T-helper 1 cell (primary cell): ENCODE measurements around the gene DCUN1D4.
A peak's percentile ranks its signal among the peaks of the same experiment; 100 is the strongest.
"Not testable (repeated sequence)": the region's sequence is repeated elsewhere in the genome, so short reads cannot be mapped to it uniquely, and the experiment has no call there.

Source experiments
- DNase-seq, 5 donors: peaks; one replicate each; pipeline ENCODE4 v3.0.0-alpha.2; 2012 to 2020

Gene DCUN1D4

GRCh38 chr4:51855270-51855669, 12.3 kb downstream of the DCUN1D4 start:
- DNase-seq: no peak

DNA sequence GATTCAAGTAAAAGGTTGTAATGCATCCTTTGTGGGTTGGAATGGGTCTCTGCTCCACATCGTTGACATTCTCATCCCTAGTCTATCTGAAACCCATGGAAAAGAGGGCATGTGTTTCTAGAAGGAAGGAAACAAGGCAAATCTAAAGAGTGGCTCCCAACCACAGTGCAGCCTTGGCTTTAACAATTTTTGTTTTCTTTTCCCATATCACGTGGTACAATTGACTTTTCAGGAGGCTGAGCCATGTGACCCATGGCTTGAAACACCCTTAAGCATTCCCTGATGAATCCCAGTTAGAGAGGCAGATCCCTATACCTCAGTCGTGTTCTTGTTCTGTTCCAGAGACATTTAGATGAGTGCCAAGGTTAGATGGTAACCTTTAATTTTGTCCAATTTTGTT, 12.8 kb downstream of the DCUN1D4 start:
- DNase-seq: no peak

- DNase-seq: no peak
These were observed 15.8 kb downstream of the DCUN1D4 start for GRCh38 chr4:51858605-51859202.

- no peak for DNase-seq
These were observed 16.6 kb downstream of the DCUN1D4 start for GRCh38 chr4:51859476-51860031.

DNA sequence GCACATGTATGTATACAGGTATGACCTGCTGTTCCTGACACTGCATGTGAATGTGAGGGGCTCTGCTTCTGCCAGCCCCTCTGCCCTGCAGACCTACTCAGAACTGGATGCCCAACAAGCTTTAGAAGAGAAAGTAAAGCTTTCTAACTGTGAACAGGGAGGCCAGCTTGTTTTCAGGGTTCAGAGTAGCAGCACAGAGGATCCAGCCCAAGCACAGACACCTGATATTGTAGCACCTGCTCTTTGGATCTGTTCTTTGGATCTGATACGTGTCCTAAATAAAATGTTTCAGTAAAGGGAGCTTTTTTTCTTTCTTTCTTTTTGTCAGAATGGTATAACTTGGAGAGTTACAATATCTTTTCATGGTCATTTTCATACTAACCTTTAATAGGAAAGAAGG, 19.2 kb downstream of the DCUN1D4 start:
- no peak for DNase-seq

- DNase-seq: no peak
These were observed 19.8 kb downstream of the DCUN1D4 start for GRCh38 chr4:51862781-51863180.

DNA sequence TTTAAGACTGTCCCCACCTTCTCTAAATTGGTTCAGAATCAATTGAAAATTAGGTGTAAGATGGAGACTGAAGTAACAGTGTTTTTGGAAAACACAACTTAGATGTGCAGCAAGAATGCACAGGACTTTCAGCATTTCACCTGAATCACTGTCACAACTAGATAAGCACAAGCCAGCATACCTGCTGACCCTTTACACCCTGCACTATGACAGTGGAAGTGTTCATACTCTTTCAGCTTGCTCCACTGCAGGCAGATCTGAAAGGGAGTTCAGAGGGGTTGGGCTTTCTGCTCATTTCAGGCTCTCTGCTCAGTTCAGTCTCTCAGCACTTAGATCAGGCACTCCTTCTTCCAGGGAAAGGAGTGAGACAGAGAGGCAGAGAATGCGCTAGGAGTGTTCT, 22.8 kb downstream of the DCUN1D4 start:
- no peak for DNase-seq

- DNase-seq: no peak
These were observed 23.9 kb downstream of the DCUN1D4 start for GRCh38 chr4:51866835-51867234.

- DNase-seq: no peak
These were observed 24.9 kb downstream of the DCUN1D4 start for GRCh38 chr4:51867689-51868448.

DNA sequence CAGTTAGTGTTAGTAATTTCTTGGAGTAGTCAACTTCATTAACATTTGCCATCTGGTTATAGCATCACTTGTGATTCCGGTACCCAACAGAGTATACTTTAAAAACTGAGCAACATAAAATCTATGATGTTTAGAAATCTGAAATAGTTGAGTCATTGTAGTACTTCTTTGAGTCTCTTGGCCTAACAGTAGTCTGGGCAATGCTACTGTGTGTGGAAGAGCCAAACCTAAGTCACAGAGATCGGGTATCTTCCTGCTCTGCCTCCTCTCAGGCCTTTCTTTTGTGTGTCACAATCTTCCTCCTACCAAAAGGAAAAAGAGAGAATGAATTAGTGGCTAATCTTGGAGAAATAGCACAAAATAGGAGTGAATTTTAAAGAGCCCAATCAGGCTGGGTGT, 25.5 kb downstream of the DCUN1D4 start:
- DNase-seq: no peak

DNA sequence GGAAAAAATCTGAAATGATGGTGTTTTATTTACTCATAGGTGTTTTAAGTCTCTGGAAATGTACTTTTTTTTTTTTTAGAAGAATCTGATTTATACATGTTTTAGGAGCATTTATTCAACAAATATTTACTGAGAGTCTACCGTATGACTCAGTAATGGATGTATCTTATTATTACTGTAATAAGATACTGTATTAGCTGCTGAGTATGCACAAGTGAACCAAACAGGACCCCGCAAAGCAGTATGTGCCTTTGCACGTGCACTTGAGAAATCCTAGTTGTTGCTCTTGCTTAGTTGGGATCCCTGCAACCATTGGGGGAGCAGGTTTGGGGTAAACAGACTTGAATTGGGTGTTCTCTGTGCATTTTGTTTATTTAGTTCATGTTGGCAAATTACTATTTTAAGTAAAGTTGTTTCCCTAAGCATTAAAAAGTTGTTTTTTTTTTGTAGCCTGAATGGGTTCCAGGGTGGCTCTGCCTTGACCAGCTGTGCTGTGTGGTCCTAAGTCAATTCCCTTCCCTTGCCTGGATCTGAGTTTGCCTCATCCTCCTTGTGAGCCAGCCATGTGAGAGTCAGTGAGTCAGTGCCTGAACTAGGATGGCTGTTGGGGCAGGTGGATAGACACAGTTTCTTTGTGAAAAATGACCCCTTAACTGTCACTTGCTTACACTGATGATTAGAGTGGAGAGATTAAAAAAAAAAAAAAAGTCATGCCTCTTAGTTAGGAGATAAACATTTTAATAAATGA, 27.7 kb downstream of the DCUN1D4 start:
- DNase-seq: no peak

DNA sequence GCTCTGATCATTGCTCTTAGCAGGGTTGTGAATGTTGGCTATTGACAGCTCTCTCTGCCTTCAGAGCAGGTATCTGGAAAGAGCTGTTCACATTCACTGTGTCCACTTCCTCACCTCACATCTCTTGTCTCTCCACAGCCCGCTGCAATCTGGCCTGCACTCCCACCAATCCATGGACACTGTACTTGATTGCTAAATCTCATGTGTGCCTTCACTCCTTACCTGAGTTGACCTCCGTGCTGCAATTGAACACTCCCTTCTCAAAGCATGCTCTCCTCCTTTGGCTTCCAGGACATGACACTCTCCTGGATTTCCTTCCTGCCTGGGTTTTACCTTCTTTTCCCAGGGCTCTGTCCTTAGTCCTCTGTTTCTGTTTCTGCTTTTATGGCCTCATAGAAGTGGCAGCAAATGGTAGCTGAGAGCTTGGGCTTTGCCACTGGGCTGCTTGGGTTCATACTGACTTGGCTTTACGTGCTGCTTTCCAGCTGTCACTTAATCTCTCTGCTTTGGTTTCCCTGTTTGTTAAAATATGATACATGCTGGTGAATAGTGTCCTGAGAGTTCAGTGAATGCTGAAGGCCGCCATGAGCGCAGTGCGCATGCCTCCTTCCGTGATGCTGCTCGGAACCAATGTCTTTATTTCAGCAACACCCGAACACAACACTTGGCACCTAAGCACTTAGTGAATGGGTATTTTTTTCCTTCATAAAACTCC, 29.5 kb downstream of the DCUN1D4 start:
- DNase-seq: no peak

DNA sequence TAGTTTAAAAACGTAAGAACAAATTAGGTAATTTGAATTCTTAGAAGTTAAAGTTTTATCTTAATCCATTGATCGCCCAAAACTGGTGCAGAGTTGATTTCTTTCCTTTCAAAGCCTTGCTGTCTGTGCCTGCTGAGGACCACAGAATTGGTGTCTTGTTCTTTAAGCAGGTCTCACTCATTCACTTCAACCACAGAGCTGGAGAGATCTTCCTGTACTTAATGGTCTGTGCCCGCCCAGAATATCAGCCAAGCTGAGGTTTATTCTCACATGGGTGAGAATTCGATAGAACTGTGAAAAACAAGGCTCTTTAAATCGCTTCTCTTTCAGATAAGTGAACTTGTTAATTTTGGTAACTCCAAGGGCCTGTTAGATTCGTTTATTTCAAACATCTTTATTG, 31.6 kb downstream of the DCUN1D4 start:
- no peak for DNase-seq

DNA sequence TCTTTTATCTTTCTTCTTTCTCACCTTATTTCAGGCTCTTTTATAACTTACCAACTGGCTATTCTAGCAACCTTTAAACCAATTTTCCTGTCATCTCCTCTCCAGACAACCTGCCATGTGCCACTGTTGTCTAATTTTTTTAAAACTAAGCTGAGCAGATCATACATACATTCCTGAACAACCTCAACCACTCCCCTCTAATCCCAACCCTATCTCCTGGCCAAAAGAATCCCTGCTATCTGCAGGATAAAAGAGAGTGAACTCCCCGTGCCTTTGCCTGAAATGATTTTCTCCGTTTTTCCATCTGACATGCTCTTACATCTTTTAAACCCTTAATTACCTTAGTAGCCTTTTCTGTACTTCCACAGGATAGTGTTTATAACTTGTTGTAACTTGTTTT, 35.5 kb downstream of the DCUN1D4 start:
- DNase-seq: no peak

DNA sequence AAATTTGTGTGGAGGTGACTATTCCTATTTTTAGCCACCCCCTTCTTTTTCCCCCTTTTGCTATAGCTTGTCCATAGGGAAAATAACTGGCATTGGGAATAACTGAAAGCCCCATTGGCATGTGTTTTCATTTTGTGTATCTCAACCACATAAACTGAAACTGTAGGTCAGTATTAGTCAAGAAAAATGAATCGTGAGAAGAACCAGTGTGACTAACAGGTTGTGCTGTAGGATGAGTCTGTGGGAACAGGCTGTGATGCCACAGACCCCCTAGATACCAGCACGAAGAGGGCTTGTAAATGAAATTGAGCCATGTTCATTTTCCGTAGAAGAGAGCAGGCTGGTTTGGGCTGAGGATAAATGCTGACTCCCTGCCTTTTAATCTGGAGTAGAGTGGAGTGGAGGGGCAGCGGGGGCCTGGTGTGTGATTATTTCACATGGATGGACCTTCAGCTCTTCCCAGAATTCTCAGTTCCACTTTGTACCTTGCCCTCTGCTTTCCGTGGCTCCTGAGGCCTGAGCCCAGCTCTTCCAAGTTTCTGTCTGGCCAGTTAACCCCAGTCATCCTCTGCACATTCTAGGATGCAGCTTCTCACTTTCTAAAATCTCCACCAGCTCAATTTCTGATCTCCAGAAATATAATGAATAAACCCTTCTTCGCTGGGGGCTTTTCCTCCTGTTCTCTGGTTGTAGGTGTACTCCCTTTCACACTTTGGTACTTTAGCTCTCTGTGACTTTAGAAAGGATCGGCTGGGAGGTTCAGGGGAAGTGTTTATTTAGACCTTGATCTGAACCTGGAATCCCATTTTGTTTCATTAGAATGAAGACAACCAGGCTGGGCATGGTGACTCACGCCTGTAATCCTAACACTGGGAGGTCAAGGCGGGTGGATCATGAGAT, 37.3 kb downstream of the DCUN1D4 start:
- DNase-seq: no peak

DNA sequence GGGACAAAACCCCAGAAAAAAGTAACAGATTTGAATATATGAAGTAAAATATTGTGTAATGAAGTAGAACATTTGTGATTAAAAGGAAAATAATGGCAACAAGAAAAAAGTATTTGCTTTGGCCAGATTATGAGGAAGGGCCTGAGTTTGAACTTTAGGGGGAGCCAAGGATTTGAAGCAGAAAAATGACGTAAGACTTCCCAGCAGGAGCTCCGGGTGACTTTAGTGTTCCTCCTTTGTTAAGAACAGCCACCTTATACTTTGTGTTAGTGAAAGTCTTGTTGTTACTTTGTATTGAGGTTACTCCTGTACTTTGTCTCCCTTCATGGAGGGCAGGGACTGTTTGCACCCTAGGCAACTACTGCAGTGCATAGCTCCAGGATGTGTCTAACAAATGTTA, 41.1 kb downstream of the DCUN1D4 start:
- DNase-seq: no peak

- no peak for DNase-seq
These were observed 41.7 kb downstream of the DCUN1D4 start for GRCh38 chr4:51884606-51885005.

DNA sequence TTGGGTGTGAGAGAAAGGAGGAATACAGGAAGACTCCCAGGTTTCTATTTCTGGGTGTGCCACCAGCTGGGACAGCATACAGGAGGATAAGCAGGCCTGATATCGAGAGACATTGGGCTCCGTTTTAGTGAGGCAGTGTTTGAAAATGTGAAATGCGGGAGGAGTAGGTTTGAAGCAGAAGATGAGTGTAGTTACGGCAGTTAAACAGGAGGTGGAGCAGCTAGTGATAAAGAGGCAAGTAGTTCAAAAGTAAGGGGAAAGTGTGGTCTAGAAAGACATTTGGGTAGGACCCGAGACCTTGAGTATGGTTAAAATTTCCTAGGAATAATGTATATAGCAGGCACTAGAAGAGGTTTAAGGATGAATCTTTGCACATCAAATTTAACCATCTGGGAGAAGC, 42.4 kb downstream of the DCUN1D4 start:
- no peak for DNase-seq

GRCh38 chr4:51890760-51891159, 47.8 kb downstream of the DCUN1D4 start:
- no peak for DNase-seq

DNA sequence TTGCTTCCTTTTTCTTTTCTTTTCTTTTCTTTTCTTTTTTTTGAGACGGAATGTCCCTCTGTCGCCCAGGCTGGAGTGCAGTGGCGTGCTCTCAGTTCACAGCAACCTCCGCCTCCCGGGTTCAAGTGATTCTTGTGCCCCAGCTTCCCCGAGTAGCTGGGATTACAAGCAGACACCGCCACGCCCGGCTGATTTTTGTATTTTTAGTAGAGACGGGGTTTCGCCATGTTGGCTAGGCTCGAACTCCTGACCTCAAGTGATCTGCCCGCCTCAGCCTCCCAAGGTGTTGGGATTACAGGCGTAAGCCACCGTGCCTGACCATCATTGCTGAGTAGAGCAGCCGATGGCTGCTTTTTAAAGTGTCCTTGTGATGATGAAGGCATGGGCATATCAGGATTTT, 50.4 kb downstream of the DCUN1D4 start:
- not testable (repeated sequence) for DNase-seq

GRCh38 chr4:51894059-51894645, 51.2 kb downstream of the DCUN1D4 start:
- DNase-seq: no peak

DNA sequence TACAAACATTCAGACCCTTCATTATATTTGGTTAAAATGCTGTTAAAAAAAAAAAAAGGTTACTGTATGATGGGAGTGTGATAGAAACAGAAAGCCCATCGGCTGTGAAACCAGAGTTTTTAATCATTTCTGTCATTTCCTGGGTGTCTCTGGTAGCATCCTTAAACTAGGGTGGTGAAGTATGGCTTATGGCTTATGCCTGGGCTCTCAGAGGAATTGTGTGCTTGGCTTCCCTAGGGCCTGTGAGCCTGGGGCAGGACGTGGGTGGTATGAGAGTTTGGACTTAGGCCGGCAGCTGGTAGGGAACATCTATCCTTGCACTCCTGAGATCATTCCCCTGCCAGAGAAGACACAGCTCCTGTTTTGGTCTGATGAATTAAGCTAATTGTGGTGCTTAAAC, 52.2 kb downstream of the DCUN1D4 start:
- peak in 1 of 5 donors; percentile 26 for DNase-seq
